COR-L47 (cell line): ENCODE results near the gene RSRC2.
A peak's percentile ranks its signal among the peaks of the same experiment; 100 is the strongest.
"Not testable (repeated sequence)": the region's sequence is repeated elsewhere in the genome, so short reads cannot be mapped to it uniquely, and the experiment has no call there.

Source experiments
- DNase-seq: peaks from one replicate; lab custom pipeline; 2025; lab: John Stamatoyannopoulos, UW

The RSRC2 gene

GRCh38 chr12:122518908-122519307, 7.8 kb downstream of the RSRC2 start:
- DNase-seq, result no peak

DNA sequence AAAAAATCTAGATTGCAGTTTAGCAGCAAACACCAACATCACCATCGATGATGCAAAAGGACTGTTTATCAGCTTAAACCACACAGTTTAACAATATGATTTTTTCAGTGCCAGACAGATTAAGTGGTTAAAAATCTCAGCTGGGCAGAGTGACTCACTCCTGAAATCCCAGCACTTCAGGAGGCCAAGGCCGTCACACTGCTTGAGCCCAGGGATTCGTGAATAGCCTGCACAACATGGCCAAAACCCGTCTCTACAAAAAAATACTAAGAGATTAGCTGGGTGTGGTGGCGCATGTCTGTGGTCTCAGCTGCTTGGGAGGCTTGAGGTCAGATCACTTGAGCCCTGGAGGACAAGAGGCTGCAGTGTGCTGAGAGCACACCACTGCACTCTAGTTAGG, 8.9 kb downstream of the RSRC2 start:
- DNase-seq, result no peak

- no peak for DNase-seq
Observed at GRCh38 chr12:122516544-122517361, 10.0 kb downstream of the RSRC2 start.

GRCh38 chr12:122515275-122515674, 11.5 kb downstream of the RSRC2 start:
- no peak for DNase-seq

DNA sequence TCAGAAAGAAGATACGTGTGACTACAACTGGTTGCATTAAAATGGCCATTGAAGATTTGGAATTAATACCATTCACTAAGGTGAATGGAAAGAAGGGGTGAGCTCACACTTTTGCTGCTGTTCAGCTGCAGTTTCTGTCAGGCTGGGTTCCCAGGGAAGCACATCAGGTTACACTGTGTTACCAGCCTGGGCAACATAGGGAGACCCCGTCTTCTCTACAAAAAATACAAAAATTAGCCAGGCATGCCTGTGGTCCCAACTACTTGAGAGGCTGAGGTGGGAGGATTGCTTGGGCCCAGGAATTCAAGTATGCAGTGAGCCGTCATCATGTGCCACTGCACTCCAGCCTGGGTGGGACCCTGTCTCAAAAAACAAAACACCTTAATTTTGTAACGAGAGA, 13.1 kb downstream of the RSRC2 start:
- DNase-seq, result no peak

GRCh38 chr12:122513028-122513427, 13.7 kb downstream of the RSRC2 start:
- DNase-seq, result not testable (repeated sequence)

- no peak for DNase-seq
Observed at GRCh38 chr12:122508163-122508562, 18.6 kb downstream of the RSRC2 start.

- DNase-seq, result no peak
Observed at GRCh38 chr12:122506393-122506938, 20.3 kb downstream of the RSRC2 start.

- DNase-seq, result no peak
Observed at GRCh38 chr12:122505419-122506051, 21.2 kb downstream of the RSRC2 start.

- no peak for DNase-seq
Observed at GRCh38 chr12:122503783-122504590, 22.7 kb downstream of the RSRC2 start.

- DNase-seq, result no peak
Observed at GRCh38 chr12:122503147-122503751, 23.5 kb downstream of the RSRC2 start.

GRCh38 chr12:122501489-122501989, 25.2 kb downstream of the RSRC2 start:
- no peak for DNase-seq

DNA sequence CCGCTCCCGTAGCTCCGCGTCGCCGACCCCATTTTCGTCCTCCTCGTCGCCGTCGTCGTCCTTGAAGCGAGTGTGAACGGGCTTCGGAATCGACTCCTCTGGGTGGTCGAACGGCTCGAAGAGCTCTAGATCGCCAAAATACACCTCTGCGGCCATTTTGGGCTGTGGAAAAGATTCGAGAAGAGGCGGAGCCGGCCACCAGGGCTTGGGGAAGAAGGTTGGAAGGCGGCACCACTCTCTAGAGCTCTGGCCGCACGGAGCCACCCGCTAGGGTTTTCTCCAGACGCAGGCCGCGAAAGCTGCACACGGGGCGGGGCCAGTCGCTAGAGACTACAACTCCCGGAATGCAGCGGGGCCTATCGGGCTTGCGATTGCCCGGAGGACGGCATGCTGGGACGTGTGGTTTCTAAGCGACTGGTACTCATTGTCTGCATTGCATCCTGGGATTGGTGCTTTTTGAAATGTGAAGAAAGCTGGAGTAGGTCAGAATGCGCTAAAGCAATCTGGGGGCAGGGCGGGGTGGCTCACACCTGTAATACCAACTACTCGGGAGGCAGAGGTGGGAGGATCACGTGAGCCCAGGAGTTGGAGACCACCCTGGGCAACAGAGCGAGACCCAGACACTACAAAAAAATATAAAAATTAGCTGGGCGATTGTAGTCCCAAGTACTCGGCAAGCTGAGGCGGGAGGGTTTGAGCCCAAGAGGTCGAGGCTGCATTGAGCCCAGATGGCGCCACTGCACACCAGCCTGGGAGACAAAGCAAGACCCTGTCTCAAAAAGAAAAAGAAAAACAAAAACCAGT, 25.8 kb downstream of the RSRC2 start, which contains the start of gene ZCCHC8:
Gene ZCCHC8 (minus strand): TSS at position 248 of the 804 bp plus-strand sequence. CDS start 92 bp downstream, at position 156.
- peak; percentile 99 for DNase-seq

GRCh38 chr12:122499991-122500684, 26.6 kb downstream of the RSRC2 start:
- peak; percentile 47 for DNase-seq

DNA sequence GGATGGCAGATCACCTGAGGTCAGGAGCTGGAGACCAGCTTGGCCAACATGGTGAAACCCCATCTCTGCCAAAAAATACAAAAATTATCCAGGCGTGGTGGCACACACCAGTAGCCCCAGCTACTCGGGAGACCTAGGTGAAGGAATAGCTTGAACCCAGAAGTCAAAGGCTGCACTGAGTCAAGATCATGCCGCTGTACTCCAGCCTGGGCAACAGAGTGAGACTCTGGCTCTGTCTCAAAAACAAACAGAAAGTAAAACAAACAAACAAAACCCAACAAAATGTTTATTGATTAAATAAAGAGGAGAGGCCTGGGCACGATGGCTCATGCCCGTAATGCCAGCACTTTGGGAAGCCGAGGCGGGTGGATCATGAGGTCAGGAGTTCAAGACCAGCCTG, 31.5 kb downstream of the RSRC2 start:
- DNase-seq, result no peak

DNA sequence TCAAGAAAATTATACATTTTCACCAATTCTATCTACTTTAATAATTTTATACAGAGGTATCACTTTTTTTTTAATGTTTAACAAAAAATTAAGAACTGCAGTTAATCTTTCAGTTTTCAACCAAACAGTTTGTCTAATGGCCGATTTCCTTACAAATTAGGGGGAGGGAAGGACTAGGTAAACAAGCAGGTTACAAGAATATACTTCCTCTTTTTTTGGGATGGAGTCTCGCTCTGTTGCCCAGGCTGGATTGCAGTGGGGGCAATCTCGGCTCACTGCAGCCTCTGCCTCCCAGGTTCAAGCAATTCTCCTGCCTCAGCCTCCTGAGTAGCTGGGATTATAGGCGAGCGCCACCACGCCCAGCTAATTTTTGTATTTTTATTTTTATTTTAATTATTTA, 33.5 kb downstream of the RSRC2 start:
- DNase-seq, result not testable (repeated sequence)

- DNase-seq, result no peak
Observed at GRCh38 chr12:122491991-122492390, 34.7 kb downstream of the RSRC2 start.

DNA sequence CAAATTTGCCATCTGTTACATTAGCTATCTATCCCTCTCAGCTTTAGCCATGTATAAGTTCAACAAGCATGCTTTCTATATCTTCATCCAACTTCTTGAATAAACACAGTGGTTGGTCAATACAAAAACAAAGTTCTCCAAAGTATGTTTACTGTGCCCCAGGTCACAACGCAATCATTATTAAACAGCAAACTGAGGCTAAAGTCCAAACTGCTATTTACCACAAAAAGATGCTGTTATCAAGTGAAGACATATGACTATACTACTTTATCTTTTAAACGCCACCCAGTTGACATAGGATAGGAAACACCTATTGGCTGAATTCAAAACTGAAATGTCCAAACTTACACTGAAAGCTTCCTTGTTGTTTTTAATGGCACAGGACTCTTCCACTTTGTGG, 37.7 kb downstream of the RSRC2 start:
- DNase-seq, result no peak

- DNase-seq, result not testable (repeated sequence)
Observed at GRCh38 chr12:122487807-122488206, 38.9 kb downstream of the RSRC2 start.

- no peak for DNase-seq
Observed at GRCh38 chr12:122486805-122487426, 39.8 kb downstream of the RSRC2 start.
